SK-N-SH treated with all-trans-retinoic acid at 6 μM for 48 hours (cell line): ENCODE data around the gene ICAM5.

Experiments
- ARNTL ChIP-seq: fragments of 450-650 bp; formaldehyde crosslinking; IDR thresholded peaks from 2 replicates; pipeline ENCODE4 v1.5.0; 2020; ENCODE audit warnings: low read depth, mild to moderate bottlenecking, moderate library complexity, borderline replicate concordance
- CREB5 ChIP-seq: fragments of 250-450 bp; sonication (Bioruptor Pico); IDR thresholded peaks from 2 replicates; pipeline ENCODE4 v1.5.1; 2020; ENCODE audit warnings: low read depth, mild to moderate bottlenecking, moderate library complexity
- CSDC2 ChIP-seq: fragments of 250-450 bp; sonication (Bioruptor Pico); IDR thresholded peaks from 2 replicates; pipeline ENCODE4 v1.5.0; 2020; ENCODE audit warnings: mild to moderate bottlenecking, moderate library complexity
- ESRRG ChIP-seq: fragments of 250-450 bp; sonication (Bioruptor Pico); IDR thresholded peaks from 2 replicates; pipeline ENCODE4 v1.6.1; 2021; ENCODE audit warnings: mild to moderate bottlenecking
- ISL1 ChIP-seq: fragments of 250-450 bp; sonication (Bioruptor Pico); IDR thresholded peaks from 2 replicates; pipeline ENCODE4 v2.1.2; 2022; ENCODE audit warnings: mild to moderate bottlenecking, moderate library complexity
- OSR1 ChIP-seq: fragments of 250-450 bp; sonication (Bioruptor Pico); IDR thresholded peaks from 2 replicates; pipeline ENCODE4 v1.8.0; 2022; ENCODE audit warnings: moderate library complexity, mild to moderate bottlenecking, inconsistent platforms
- PATZ1 ChIP-seq: fragments of 250-450 bp; sonication (Bioruptor Pico); IDR thresholded peaks from 2 replicates; pipeline ENCODE4 v1.8.0; 2020; ENCODE audit warnings: mild to moderate bottlenecking, moderate library complexity, borderline replicate concordance
- RARB ChIP-seq: fragments of 250-450 bp; sonication (Bioruptor Pico); IDR thresholded peaks from 2 replicates; pipeline ENCODE4 v1.8.0; 2021; ENCODE audit warnings: mild to moderate bottlenecking, moderate library complexity
- SNAI2 ChIP-seq: fragments of 250-450 bp; sonication (Bioruptor Pico); IDR thresholded peaks from 2 replicates; pipeline ENCODE4 v1.5.0; 2020; ENCODE audit warnings: mild to moderate bottlenecking, moderate library complexity
- TCF4 ChIP-seq: fragments of 250-450 bp; sonication (Bioruptor Pico); IDR thresholded peaks from 2 replicates; pipeline ENCODE4 v1.8.0; 2021; ENCODE audit warnings: mild to moderate bottlenecking, moderate library complexity, borderline replicate concordance
- TSHZ2 ChIP-seq: fragments of 250-450 bp; sonication (Bioruptor Pico); IDR thresholded peaks from 2 replicates; pipeline ENCODE4 v1.5.0; 2020; ENCODE audit warnings: mild to moderate bottlenecking, moderate library complexity
- ZFP3 ChIP-seq: fragments of 250-450 bp; sonication (Bioruptor Pico); IDR thresholded peaks from 2 replicates; pipeline ENCODE4 v1.5.0; 2020; ENCODE audit warnings: mild to moderate bottlenecking, moderate library complexity
- ZFP30 ChIP-seq: fragments of 450-650 bp; formaldehyde crosslinking; IDR thresholded peaks from 2 replicates; pipeline ENCODE4 v1.5.0; 2022; ENCODE audit warnings: mild to moderate bottlenecking, moderate library complexity

- TF ChIP-seq ZFP3 (CRISPR knock-in tag) = no peak
- TF ChIP-seq RARB (CRISPR knock-in tag) = no peak
- TF ChIP-seq OSR1 (CRISPR knock-in tag) = no peak
- TF ChIP-seq CREB5 (CRISPR knock-in tag) = no peak
- TF ChIP-seq ZFP30 (CRISPR knock-in tag) = no peak
- TF ChIP-seq PATZ1 = no peak
- no peak for TF ChIP-seq ESRRG (CRISPR knock-in tag)
- TF ChIP-seq ISL1 (CRISPR knock-in tag) = no peak
- no peak for TF ChIP-seq ARNTL (CRISPR knock-in tag)
- TF ChIP-seq TSHZ2 = no peak
- TF ChIP-seq TCF4 (CRISPR knock-in tag) = no peak
- no peak for TF ChIP-seq CSDC2 (CRISPR knock-in tag)
- no peak for TF ChIP-seq SNAI2
Observed at GRCh38 chr19:10256551-10256950, 33.2 kb upstream of the ICAM5 start.
